Measurements from ENCODE around the gene FRAT1.

DNA sequence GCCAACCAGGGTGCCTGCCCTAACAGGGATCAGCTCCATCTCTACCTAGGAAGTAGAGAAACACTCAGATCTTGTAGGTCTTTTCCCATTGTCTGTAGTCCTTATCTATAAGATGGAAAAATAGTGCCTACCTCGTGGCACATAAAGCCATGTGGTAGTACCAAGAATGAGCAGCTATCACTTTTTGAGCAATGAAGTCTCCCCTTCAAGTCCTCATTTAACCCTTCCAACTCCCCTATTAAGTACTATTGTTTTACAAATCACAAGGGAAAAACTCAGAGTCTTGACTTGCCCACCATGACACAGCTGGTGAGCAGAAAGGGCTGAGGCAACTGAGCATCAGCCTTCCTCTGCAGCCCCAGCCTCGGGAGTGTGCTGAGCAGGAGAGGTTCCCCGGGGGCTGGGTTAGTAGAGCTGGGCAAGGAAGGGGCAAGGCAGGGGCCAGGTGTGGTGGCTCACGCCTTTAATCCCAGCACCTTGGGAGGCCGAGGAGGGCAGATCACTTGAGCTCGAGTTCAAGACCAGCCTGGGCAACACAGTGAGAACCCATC is 12.2 kb downstream of the FRAT1 start:
- TF ChIP-seq, protein P1, sequence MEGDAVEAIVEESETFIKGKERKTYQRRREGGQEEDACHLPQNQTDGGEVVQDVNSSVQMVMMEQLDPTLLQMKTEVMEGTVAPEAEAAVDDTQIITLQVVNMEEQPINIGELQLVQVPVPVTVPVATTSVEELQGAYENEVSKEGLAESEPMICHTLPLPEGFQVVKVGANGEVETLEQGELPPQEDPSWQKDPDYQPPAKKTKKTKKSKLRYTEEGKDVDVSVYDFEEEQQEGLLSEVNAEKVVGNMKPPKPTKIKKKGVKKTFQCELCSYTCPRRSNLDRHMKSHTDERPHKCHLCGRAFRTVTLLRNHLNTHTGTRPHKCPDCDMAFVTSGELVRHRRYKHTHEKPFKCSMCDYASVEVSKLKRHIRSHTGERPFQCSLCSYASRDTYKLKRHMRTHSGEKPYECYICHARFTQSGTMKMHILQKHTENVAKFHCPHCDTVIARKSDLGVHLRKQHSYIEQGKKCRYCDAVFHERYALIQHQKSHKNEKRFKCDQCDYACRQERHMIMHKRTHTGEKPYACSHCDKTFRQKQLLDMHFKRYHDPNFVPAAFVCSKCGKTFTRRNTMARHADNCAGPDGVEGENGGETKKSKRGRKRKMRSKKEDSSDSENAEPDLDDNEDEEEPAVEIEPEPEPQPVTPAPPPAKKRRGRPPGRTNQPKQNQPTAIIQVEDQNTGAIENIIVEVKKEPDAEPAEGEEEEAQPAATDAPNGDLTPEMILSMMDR (IDR thresholded peaks at IDR 0.05) = no peak
- no peak for TF ChIP-seq POLR2A (IDR thresholded peaks at IDR 0.05)
